ENCODE measurements around the gene ZKSCAN4.
A peak's percentile ranks its signal among the peaks of the same experiment; 100 is the strongest.

ZKSCAN4 gene

DNA sequence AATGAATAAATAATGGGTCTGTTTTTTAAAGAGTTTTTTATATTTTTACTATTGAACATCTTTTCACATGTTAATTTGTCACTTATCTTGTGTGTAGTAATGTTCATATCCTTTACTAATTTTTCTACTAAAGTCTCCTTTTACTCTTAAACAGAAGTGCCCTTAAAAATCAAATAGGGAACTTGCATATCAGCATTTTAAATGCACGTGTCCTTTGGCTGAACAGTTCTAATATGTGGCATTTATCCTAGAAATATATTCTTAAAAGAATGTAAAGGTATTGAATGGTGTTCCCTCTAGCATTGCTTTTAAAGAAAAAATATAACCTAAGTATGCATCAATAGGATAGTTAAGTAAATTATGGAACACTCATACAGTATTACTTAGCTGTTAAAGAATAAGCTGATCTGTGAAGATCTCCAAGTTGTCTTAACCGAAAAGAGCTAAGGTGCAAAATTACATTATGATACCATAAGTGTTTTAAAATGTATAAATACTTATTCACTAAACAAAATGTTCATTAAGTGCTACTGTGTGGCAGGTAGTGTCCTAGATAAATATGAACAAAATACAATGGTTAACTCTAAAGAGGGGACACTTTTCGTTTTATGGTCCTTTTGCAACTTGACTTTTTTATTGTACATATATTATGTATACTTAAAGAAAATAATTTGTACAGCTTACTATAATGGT lies 28.7 kb upstream of the ZKSCAN4 start:
- DNase-seq (ENCODE audit: low read depth) = no peak

DNA sequence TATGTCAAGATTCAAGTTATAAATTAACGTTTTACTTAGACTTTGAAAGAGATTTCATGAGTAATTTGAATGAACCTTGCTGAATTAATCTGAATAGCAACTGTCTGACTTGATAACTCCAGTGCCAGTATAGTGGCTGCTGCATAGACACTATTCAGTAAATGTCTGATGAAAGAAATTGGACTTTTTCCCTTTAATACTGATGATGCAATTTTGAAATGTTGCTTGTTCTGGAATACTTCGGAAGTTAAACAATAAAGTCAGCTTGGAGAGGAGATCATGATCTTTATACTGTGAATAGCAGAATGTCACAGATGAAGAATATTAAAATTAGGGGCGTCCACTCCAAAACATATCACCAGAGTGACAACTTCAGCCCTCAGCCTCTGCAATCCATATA lies 25.7 kb upstream of the ZKSCAN4 start:
- no peak for DNase-seq (ENCODE audit: low read depth)
- no peak overlapping the region for H3K4me3 ChIP-seq (ENCODE audit: low read depth, low read length)
- TF ChIP-seq, protein P1, sequence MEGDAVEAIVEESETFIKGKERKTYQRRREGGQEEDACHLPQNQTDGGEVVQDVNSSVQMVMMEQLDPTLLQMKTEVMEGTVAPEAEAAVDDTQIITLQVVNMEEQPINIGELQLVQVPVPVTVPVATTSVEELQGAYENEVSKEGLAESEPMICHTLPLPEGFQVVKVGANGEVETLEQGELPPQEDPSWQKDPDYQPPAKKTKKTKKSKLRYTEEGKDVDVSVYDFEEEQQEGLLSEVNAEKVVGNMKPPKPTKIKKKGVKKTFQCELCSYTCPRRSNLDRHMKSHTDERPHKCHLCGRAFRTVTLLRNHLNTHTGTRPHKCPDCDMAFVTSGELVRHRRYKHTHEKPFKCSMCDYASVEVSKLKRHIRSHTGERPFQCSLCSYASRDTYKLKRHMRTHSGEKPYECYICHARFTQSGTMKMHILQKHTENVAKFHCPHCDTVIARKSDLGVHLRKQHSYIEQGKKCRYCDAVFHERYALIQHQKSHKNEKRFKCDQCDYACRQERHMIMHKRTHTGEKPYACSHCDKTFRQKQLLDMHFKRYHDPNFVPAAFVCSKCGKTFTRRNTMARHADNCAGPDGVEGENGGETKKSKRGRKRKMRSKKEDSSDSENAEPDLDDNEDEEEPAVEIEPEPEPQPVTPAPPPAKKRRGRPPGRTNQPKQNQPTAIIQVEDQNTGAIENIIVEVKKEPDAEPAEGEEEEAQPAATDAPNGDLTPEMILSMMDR (conservative IDR thresholded peaks at IDR 0.05; ENCODE audit: low read depth, low read length) = no peak

More for the DNA sequence above, 28.7 kb upstream of the ZKSCAN4 start:
- TF ChIP-seq, protein P1 (conservative IDR thresholded peaks at IDR 0.05; ENCODE audit: low read depth, low read length) = no peak
- H3K4me3 ChIP-seq (ENCODE audit: low read depth, low read length) = peak overlapping the region; percentile 70

DNA sequence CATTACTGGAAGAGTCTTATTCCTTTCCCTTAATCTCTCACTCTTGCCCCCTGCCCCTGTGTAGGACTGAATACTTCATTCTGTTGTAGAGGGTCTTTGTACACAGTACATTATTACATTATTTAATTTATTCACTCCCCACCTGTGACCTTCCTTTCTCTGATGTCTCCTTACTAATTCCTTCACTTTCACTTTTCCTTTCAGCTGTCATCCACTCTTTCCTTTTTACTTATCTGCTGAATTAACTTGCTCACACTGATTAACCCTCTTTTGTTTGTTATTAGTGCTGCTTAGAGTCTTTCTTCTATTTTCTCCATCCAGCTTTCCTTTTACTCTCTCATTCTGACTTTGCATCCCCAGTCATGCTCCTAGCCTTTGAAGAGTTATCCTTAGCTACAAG lies 22.8 kb upstream of the ZKSCAN4 start:
- no peak overlapping the region for H3K4me3 ChIP-seq (ENCODE audit: low read depth, low read length)
- DNase-seq (ENCODE audit: low read depth) = no peak
- TF ChIP-seq, protein P1 (conservative IDR thresholded peaks at IDR 0.05; ENCODE audit: low read depth, low read length) = no peak

DNA sequence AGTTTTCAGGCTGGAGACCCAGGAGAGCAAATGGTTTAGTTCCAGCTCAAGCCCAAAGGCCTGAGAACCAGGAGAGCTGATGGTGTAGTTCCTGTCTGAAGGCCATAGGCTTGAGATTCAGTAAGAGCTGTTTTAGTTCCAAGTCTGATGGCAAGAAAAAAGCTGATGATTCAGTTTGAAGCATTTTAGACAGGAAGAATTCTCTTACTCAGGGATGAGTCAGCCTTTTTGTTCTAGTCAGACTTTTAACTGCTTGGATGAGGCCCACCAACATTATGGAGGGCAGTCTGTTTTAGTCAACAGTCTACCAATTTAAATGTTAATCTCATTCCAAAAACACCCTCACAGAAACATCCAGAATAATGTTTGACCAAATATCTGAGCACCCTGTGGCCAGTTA lies 17.4 kb upstream of the ZKSCAN4 start:
- DNase-seq (ENCODE audit: low read depth) = peak; percentile 84
- no peak overlapping the region for H3K4me3 ChIP-seq (ENCODE audit: low read depth, low read length)
- TF ChIP-seq, protein P1 (conservative IDR thresholded peaks at IDR 0.05; ENCODE audit: low read depth, low read length) = no peak

DNA sequence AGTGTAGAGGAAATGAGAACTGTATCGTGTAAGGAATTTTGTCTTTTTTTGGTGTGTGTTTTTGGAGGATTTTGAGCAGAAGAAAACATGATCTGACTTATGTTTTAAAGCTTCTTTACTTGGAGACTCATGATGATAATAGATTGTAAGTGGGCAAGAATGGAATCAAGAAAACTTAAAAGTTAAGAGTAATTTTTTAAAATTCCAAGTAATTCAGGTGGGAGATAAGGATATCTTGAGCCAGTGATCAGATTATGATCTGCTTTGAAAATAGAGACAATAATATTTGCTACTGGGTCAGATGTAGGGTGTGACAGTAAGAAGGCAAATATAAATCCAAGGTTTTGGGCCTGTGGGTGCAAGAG lies 15.6 kb upstream of the ZKSCAN4 start:
- peak overlapping the region; percentile 84 for H3K4me3 ChIP-seq (ENCODE audit: low read depth, low read length)
- DNase-seq (ENCODE audit: low read depth) = no peak
- TF ChIP-seq, protein P1 (conservative IDR thresholded peaks at IDR 0.05; ENCODE audit: low read depth, low read length) = no peak

DNA sequence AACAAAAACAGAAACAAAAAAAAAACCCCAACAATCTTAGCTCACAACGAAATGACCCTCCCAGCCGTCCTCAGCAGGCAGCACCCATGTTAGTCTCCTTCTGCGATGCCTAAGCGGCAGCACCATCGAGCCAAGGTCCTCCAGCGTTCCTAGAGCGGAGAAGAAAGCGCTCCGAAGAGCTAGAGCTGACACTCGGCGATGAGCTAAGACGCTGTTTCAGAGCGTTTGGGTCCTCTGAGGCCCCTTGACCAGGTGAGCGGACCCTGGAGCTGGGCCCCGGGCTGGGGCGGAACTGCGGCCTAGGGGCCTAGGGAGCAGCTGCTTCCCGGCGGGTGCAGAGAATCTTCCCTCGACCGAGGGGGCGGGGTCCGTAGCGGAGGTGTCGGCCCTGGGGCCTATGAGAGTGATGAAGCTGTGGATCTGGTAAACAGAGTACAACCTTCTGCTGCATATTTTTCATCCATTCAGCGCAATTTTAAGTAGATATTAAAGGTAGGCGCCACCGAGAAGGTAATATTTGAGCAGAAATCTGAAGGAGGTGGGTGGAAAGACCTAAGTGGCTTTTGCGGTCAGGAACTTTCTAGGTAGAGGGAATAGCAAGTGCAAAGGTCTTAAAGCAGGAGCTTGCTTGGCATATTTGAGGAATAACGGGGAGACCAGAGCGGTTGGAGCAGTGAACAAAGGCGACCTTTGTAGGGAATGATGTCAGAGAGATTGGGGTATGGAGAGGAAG lies 15.1 kb upstream of the ZKSCAN4 start, which contains the start of gene ZSCAN26:
Gene ZSCAN26 (plus strand): TSS at position 182 of the 733 bp plus-strand sequence. CDS start 4,777 bp downstream, outside the sequence.
- DNase-seq (ENCODE audit: low read depth) = peak; percentile 92
- H3K4me3 ChIP-seq (ENCODE audit: low read depth, low read length) = peak within 1 kb of the TSS; percentile 84
- TF ChIP-seq, protein P1 (conservative IDR thresholded peaks at IDR 0.05; ENCODE audit: low read depth, low read length) = no peak

Measured in choroid plexus epithelial cell (primary cell).